GM19023 (cell line): ENCODE data around the gene TIAM1.

Experiments used
- ATAC-seq: cut with Tn5 transposase; IDR thresholded peaks from one replicate; pipeline ENCODE4 v1.9.1; 2021; ENCODE audit warnings: mild to moderate bottlenecking, moderate library complexity; ENCODE audit not compliant: unreplicated experiment

Gene TIAM1

DNA sequence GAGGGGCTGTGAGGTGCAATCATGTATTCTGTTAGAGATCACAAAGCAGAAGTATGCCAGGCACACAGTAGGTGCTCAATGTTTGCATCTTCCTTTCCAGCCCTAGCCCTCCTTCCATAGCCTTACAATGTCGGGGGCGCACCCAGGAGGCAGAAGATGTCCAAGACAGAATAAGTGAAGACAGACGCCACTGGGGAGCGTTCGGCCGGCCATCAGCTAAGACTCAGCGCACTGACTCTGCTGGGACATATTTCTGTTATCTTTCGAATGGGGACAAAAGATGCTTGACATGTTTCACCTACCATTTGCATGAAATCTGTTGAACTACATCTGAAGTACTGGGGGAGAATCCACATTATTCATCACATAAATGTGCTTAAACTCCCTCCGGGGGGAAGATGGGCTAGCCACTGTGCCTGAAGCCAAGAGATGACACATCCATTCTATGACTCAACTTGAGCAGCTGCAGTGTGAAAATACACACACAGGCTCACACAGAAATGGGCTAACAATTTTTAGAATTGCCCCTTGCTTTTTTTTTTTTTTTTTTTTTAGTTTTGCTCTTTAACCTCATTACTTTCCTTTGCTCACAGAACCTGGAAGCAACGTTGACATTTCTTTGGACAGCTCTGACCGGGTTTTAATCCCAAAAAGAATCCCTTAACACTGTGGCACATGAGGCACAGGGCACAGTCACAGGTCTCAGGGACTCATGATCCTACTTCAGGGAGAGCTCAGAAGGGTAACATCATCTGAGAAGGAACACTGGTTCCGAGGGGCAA, 7.9 kb downstream of the TIAM1 start:
- no peak for ATAC-seq

DNA sequence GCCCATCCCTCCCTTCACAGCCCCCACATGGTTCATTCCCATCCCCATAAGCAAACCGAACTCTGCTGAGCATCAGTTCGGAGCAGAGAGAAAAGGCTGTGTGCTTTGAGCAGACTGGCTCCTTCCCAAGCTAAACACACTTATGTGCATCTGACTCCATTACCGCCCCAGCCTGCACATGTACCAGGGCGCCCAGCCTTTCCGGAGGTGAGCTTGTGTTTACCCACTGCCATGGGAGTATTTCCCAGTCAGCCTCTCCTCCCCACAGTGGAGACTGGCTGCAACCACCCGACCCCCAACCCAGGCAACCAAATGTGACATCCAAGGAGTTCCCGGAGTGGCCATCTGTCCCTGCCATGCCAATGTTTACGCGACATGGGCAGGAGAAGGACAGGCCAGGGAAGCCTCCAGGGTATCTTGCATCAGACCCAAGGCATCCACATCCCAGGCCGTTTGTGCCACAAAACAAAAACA, 9.4 kb downstream of the TIAM1 start:
- no peak for ATAC-seq

DNA sequence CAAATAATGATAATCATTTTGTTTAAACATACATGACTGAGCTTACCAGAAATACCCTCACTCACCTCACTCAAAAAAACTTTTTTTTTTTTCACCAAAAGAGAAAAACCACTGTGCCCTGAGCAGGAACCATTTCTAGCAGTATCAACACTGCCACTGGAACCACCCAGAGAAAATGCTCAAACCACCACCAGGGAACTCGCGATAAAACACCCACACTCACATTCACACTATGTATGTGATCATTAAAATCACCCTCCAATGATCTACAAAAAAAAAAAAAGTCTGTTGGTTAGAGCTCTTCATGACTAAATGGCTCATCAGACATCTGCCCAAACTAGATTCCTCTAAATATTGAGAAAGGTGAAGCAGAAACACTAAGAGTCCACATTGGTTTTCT, 11.5 kb downstream of the TIAM1 start:
- no peak for ATAC-seq

DNA sequence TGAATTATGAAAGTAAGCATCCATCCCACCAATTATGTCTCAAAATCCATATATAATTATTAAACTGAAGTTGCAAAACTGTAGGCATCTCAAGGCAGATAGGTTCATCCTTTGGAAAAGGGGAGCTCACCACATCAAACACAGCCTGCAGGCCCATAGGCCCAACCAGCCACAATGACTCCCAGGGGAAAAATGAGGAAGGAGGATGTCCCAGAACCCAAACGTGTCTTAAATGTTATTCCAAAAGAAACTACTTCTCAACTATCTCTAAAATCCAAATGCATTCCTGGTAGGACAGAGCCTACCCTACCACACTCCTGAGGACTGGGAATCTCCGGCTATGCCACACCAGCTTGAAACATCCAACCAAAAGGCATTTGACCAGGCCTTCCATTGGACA, 12.8 kb downstream of the TIAM1 start:
- ATAC-seq: no peak

DNA sequence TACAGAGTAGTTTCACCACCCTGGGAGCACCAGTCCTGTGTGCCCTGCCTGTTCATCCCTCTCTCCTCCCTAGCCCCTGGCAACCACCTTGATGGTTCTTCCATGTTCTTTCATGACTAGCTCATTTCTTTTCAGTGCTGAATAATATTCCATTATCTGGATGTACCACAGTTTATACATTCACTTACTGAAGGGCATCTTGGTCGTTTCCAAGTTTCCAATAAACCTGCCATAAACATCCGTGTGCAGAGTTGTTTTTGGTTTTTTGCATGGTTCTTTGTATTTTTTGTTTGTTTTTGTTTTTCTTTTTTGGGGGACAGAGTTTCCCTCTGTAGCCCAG, 13.9 kb downstream of the TIAM1 start:
- no peak for ATAC-seq

DNA sequence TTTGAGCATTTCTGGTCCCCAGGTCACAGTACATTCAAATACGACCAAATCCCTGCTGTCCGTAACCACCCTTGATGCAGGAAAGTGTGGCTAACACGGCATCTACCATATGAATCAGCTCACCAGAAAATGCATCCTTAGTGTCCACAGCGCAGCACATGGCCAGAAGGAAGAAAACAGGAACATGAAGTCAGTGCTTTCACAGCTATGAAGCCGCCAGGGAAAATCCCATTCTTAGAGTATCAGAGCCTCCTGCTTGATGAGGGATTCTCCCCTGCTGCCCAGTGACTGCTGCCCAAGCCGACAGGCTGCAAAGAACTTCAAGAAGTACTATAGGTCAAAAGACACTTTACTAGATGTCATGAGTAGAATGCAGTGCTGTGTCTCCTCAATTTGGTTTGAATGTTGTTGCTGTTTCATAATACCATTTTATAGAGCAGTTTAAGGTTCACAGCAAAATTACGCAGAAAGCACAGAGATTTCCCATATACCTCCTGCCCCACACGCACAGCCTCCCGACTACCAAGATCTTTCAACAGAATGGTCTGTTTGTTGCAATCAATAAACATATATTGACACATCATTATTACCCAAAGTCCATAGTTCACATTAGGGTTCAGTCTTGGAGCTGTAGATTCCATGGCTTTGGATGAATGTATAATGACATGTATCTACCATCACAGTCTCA, 14.5 kb downstream of the TIAM1 start:
- no peak for ATAC-seq

- ATAC-seq: peak; percentile 96
These were observed 17.4 kb downstream of the TIAM1 start for GRCh38 chr21:31326522-31327242.

- ATAC-seq: no peak
These were observed 25.1 kb downstream of the TIAM1 start for GRCh38 chr21:31318971-31319370.

GRCh38 chr21:31317688-31318087, 26.4 kb downstream of the TIAM1 start:
- ATAC-seq: no peak

GRCh38 chr21:31316488-31317169, 27.4 kb downstream of the TIAM1 start:
- ATAC-seq: no peak

GRCh38 chr21:31316072-31316471, 28.0 kb downstream of the TIAM1 start:
- ATAC-seq: no peak

- ATAC-seq: no peak
These were observed 33.3 kb downstream of the TIAM1 start for GRCh38 chr21:31310750-31311149.

DNA sequence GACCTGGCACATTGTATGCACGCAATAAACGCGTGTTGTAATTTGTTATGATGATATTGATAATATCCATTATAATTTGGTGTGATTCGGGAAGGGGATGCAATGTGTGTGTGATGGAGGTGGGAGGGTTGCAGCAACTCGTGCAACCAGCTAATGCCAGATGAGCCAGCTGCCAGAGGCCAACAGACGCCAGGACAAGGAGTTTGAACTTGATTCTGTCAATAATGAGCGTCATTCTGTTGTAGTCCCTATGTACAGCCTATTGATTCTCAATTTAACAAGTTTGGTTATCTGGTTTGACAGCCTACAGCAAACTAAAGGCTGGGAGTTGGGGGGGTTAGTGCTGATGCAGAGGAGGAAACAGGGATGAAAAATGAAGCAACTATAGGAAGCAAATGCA, 35.5 kb downstream of the TIAM1 start:
- ATAC-seq: no peak

GRCh38 chr21:31305888-31306287, 38.2 kb downstream of the TIAM1 start:
- ATAC-seq: no peak

GRCh38 chr21:31299291-31300147, 44.5 kb downstream of the TIAM1 start:
- ATAC-seq: peak; percentile 67

GRCh38 chr21:31298618-31299269, 45.3 kb downstream of the TIAM1 start:
- peak; percentile 28 for ATAC-seq

- ATAC-seq: no peak
These were observed 46.3 kb downstream of the TIAM1 start for GRCh38 chr21:31297806-31298205.

- ATAC-seq: no peak
These were observed 48.4 kb downstream of the TIAM1 start for GRCh38 chr21:31295676-31296075.

DNA sequence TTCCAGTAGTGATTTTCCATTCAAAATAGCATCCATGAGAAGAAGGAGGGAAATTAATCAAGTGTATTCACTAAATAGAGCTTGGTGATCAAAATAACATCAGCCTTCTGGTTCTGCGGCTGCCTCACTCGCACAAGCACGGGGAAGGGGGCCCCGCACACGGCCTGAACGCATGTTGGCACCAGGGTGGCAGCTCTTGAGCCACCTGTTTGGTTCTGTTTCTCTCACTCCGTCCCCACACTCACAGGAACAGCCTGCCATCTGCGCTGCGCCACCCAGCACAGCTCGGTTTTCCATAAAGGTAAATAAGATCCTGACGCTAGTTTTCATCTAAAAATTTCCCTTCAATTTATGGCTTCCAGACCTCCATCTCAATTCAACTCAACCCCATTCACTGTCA, 49.4 kb downstream of the TIAM1 start:
- no peak for ATAC-seq

GRCh38 chr21:31293986-31294385, 50.1 kb downstream of the TIAM1 start:
- no peak for ATAC-seq
